Osteoblast (primary cell): ENCODE measurements around the gene RSPH6A. TPM values are rescaled to one million over a fixed set of nuclear protein-coding genes. Genes with fewer than 3 reads are reported as not detected.

Experiments used
- DNase-seq: peaks from one replicate; pipeline ENCODE4 v3.0.0; 2011; ENCODE audit warnings: low spot score, mixed read lengths; ENCODE audit not compliant: insufficient read length; ENCODE audit errors: missing footprints
- H2AFZ ChIP-seq: 2 replicates; pipeline ENCODE4 v1.6.0; 2011; ENCODE audit warnings: mild to moderate bottlenecking, low read length
- H3K27ac ChIP-seq: 2 replicates; pipeline ENCODE4 v1.5.1; 2011; ENCODE audit warnings: mild to moderate bottlenecking, low read depth, low read length, moderate library complexity
- H3K27me3 ChIP-seq: 2 replicates; pipeline ENCODE4 v1.6.0; 2012; ENCODE audit warnings: mild to moderate bottlenecking, control low read depth, inconsistent platforms, low read length, moderate library complexity; ENCODE audit not compliant: insufficient read depth
- H3K36me3 ChIP-seq: 2 replicates; pipeline ENCODE4 v1.5.1; 2011; ENCODE audit warnings: mild to moderate bottlenecking, low read length, control low read depth, moderate library complexity; ENCODE audit not compliant: insufficient read depth
- H3K4me1 ChIP-seq: 2 replicates; pipeline ENCODE4 v1.5.1; 2011; ENCODE audit warnings: mild to moderate bottlenecking, low read length, control low read depth, moderate library complexity; ENCODE audit not compliant: insufficient read depth
- H3K4me2 ChIP-seq: 2 replicates; pipeline ENCODE4 v1.6.0; 2011; ENCODE audit warnings: mild to moderate bottlenecking, low read length; ENCODE audit not compliant: insufficient read depth
- H3K4me3 ChIP-seq: fragments of 200-600 bp; sonication (generic); 3 replicates; pipeline ENCODE4 v1.5.1; 2012; ENCODE audit warnings: mild to moderate bottlenecking, low read length, inconsistent platforms; ENCODE audit not compliant: insufficient read depth
- H3K79me2 ChIP-seq: 2 replicates; pipeline ENCODE4 v1.6.0; 2012; ENCODE audit warnings: mild to moderate bottlenecking, low read length, control low read depth, inconsistent platforms; ENCODE audit not compliant: insufficient read depth
- H3K9me3 ChIP-seq: 2 replicates; pipeline ENCODE4 v1.5.1; 2011; ENCODE audit warnings: low read depth, low read length, control low read depth
- H4K20me1 ChIP-seq: 2 replicates; pipeline ENCODE4 v1.6.0; 2012; ENCODE audit warnings: mild to moderate bottlenecking, low read length, control low read depth; ENCODE audit not compliant: insufficient read depth
- total RNA-seq: library from RNA; depleted of rRNA; stranded (reverse); fragments of >200 nt; gene quantifications from 2 replicates; pipeline ENCODE4 v1.2.3, GENCODE V29; 2012
- TF ChIP-seq, protein P1 (sequence below): IDR thresholded peaks from 2 replicates; pipeline ENCODE4 v1.5.1; 2011; ENCODE audit warnings: mild to moderate bottlenecking, low read depth, low read length, moderate library complexity; ENCODE audit errors: extremely low read depth

RSPH6A gene
- total RNA-seq, 1 donor: under 0.01 TPM

DNA sequence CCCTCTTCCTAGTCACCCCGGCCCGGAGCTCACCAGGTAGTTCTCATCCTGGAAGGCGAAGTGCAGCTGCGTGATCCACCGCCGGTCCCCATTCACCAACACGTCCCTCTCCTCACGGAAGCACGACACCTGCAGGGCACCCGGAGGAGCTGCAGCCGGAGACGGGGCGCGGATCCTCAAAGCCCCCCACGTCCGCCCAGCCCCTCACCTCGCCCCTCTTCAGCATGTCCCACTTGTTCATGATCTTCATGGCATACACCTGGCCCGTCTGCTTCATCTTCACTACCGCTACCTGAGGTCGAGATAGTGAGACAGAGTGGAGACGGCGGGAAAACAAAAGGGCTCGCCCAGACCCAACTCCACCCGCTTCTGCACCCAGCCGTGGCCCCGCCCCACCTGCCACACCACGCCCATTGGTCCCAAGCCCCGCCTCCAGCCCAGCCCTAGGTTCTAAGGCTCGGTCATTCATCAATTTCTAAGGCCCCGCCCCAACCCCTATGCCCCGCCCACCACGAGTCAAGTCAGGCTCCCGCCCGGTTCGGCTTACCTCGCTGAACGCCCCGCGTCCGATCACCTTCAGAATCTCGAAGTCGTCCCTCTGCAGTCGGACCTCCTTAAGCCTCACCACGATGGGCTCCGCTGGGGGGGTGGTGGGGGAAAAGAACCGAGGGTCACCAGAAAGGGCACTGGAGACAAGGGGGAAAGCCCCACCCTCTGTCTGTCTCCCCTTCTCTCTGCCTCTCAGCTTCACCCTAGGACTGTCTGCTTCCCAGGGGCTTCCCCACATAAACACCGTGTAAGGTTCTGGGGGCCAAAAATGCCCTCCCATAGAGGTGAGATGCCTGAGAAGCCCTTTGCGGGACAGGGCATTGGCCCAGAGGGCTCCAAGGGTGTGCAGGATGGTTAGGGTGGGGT, 35.6 kb downstream of the RSPH6A start:
- peaks cover 36% of the 10 kb centered on the region for H4K20me1 ChIP-seq

DNA sequence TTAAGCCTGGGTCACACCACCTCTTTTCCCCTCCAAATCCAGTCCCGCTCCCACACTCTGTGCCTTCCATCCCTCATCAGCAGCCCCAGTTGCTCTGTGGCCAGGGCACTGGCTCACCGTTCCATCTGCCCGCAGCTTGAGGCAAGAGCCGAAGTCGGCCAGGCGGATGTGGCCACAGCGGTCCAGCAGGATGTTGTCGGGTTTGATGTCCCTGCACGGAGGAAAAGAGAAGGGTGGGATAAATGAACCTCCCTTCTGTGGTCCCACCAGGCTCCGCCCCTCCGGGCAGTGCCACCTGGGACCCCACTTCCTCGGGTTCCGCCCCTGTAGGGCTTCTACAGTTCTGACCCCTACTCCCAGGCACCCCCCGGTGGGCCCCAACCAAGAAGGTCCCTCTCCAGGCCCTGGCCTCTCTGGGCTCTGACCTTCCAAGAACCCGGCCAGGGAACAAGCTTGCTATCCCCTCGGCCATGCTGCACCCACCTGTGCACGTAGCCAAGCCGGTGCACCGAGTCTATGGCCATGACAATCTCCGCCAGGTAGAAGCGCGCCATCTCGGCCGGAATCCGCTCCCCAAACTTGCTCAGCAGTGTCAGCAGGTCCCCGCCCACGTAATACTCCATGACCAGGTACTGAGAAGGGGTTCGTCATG, 37.0 kb downstream of the RSPH6A start:
- peaks cover 23% of the 10 kb centered on the region for H3K79me2 ChIP-seq
- H3K27ac ChIP-seq: no peak overlapping the region
- no peak overlapping the region for H3K4me2 ChIP-seq
- no peaks in the 10 kb centered on the region for H3K9me3 ChIP-seq
- peaks cover 41% of the 10 kb centered on the region for H3K36me3 ChIP-seq
- DNase-seq: peak; percentile 23
- H4K20me1 ChIP-seq: peaks cover 36% of the 10 kb centered on the region
- H2AFZ ChIP-seq: no peak overlapping the region
- H3K27me3 ChIP-seq: no peaks in the 10 kb centered on the region
- H3K4me3 ChIP-seq: no peak overlapping the region
- peaks cover 21% of the 10 kb centered on the region for H3K4me1 ChIP-seq
- TF ChIP-seq, protein P1, sequence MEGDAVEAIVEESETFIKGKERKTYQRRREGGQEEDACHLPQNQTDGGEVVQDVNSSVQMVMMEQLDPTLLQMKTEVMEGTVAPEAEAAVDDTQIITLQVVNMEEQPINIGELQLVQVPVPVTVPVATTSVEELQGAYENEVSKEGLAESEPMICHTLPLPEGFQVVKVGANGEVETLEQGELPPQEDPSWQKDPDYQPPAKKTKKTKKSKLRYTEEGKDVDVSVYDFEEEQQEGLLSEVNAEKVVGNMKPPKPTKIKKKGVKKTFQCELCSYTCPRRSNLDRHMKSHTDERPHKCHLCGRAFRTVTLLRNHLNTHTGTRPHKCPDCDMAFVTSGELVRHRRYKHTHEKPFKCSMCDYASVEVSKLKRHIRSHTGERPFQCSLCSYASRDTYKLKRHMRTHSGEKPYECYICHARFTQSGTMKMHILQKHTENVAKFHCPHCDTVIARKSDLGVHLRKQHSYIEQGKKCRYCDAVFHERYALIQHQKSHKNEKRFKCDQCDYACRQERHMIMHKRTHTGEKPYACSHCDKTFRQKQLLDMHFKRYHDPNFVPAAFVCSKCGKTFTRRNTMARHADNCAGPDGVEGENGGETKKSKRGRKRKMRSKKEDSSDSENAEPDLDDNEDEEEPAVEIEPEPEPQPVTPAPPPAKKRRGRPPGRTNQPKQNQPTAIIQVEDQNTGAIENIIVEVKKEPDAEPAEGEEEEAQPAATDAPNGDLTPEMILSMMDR: no peak

More for the DNA sequence above, 35.6 kb downstream of the RSPH6A start:
- no peaks in the 10 kb centered on the region for H3K27me3 ChIP-seq
- H3K4me2 ChIP-seq: no peak overlapping the region
- no peak overlapping the region for H3K27ac ChIP-seq
- peak; percentile 95 for DNase-seq
- TF ChIP-seq, protein P1: no peak
- H3K36me3 ChIP-seq: peaks cover 33% of the 10 kb centered on the region
- peaks cover 27% of the 10 kb centered on the region for H3K79me2 ChIP-seq
- H2AFZ ChIP-seq: no peak overlapping the region
- H3K4me3 ChIP-seq: no peak overlapping the region
- peaks cover 32% of the 10 kb centered on the region for H3K4me1 ChIP-seq
- no peaks in the 10 kb centered on the region for H3K9me3 ChIP-seq

DNA sequence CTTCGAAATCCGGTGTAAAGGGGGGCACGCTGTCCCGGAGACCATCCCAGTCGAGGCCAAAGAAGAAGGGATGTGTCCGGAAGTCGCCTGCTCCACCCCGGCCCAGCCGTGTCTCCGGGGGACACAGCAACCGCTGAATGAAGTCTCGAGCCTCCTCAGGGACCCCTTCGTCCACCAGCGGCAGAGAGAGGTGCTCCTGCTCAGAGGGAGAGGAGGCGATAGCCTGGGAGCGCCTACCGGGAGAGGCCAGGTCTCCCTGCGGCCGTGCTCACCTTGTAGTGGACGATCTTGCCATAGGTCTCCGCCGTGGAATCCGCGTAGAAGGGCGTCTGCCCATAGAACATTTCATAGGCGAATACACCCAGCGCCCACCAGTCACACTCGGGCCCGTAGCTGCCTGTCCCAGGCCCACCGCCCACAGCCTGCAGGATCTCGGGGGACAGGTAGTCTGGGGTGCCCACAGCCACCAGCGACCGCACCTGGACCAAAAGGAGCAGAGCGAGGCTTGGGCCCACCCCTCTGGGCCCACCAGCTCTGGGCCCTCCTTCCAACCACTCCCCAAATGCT, 37.6 kb downstream of the RSPH6A start:
- TF ChIP-seq, protein P1: no peak
- H2AFZ ChIP-seq: no peak overlapping the region
- H3K36me3 ChIP-seq: peaks cover 47% of the 10 kb centered on the region
- peaks cover 36% of the 10 kb centered on the region for H4K20me1 ChIP-seq
- peaks cover 23% of the 10 kb centered on the region for H3K79me2 ChIP-seq
- peaks cover 14% of the 10 kb centered on the region for H3K4me1 ChIP-seq
- H3K4me3 ChIP-seq: no peak overlapping the region
- H3K4me2 ChIP-seq: no peak overlapping the region
- H3K9me3 ChIP-seq: no peaks in the 10 kb centered on the region
- H3K27me3 ChIP-seq: no peaks in the 10 kb centered on the region
- no peak for DNase-seq
- no peak overlapping the region for H3K27ac ChIP-seq

DNA sequence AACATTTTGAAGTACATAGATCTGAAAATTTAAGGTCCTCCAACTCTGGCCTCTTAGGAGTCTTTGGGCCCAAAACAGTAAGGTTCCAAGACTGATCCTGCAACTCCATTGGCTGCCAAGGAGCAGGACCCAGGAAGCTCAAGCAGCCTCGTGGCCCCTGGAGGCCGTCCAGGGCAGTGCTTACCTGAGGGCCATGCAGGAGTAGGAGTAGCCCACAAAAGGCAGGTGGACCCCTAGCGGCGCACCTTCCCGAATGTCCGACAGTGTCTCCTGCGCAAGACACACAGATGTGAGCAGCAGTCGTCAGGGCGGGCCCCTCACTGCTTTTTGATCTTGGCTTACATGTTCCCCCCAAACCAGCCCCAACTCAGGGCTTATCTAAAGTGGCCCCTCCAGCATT, 40.3 kb downstream of the RSPH6A start:
- Histone ChIP-seq H3K4me2 (no peak overlapping the region), H3K79me2 (no peaks in the 10 kb centered on the region), H3K9me3 (no peaks in the 10 kb centered on the region), H3K4me1 (peaks cover 6% of the 10 kb centered on the region), H4K20me1 (peaks cover 26% of the 10 kb centered on the region), H2AFZ (no peak overlapping the region), H3K27ac (no peak overlapping the region), H3K4me3 (no peak overlapping the region), H3K36me3 (peaks cover 61% of the 10 kb centered on the region), H3K27me3 (no peaks in the 10 kb centered on the region)
- TF ChIP-seq, protein P1: no peak
- peak; percentile 45 for DNase-seq
